Activated CD8-positive, alpha-beta memory T cell treated with anti-CD3 and anti-CD28 coated beads for 4 hours (primary cell): Measurements from ENCODE around the gene PNMA6E.

ENCODE experiments used
- DNase-seq, 2 donors: peaks; one replicate each; pipeline ENCODE4 v3.0.0-alpha.2; 2020; ENCODE audit warnings: low read depth in 2 of 2

PNMA6E gene

DNA sequence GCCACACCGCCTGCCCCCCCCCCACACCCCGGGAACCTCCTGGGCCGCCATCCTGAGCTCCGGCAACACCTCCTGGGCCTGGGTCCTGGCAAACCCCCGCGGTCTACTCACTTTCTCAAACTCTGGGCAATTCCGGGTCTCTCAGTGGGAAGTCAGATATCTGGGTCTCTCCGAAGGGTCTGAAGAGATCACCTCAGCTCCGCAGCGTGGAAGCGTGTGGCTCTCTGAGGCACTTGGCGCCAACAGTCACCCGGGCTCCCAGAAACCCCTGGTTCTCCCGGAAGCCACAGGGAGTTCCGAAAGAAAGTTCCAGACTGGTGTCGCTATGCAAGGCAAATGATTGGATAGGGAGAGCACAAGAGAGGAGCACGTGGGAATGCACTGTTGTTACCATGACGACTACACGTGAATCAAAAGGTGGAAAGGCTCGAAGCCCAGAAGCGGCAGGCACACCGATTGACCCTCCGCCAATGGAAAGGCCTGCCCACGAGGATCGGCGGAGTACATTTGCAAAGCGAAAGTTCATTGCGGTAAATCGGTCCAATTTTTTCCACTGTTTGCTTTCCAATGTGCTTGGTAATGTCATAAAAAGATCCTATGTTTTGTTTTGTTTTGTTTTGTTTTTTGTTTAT, at the start of gene PNMA6E:
TSS of gene PNMA6E (minus strand) at position 218 of the 632 bp plus-strand sequence. CDS start 2,501 bp downstream, outside the sequence.
- no peak for DNase-seq

DNA sequence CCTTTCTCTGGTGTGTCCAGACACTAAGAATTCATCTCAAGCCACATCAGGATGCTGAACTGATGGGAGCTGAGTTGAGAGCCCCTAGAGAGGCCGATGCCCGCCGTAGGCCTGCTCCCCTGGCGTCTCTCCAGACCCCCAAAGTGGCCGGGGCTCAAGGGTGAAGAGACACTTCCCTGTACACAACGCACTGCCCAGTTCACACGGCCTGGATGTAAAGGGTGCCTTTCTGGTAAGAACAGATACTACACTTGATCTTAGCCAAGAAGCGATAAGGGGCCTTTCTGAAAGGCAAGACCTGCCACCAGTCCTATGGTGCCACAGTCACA, 49.8 kb upstream of the PNMA6E start:
- DNase-seq: no peak

- no peak for DNase-seq
Observed at GRCh38 chrX:153450114-153450948, 49.2 kb upstream of the PNMA6E start.

DNA sequence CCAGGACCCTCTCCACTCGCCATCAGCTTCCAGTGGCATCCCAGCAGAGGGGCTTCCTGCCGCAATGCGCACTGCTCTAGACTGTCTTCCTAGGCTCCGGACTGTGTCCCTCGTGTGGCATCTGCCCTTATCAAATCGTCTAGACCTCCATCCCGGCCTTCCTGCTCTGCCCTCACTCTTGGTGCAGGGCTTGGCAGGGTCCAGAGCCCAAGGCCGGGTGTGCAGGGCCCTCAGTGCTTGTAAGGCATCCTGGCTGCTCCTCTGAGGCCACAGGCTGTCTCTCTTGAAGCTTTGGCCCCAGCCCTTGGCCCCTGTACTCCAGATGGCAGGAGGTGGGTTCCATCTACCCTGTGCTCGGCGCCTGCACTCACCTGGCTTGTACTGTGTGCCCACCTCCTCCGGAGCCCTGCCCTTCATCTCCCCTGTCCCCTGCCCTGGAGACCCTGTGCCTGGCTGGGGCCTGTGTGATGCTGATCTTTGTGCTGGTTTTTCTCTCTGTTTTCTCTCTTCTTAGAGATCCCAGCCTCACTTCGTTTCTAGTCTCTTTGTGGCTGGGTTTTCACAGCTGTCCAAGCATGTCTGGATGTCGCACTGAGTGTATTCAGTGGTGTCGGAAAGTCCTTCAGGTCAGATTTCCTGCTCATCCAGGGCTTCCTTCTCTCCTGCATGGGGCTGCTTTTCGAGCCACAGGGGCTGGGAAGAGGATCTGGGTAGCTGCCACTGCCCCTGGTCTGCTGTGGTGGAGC, 48.4 kb upstream of the PNMA6E start:
- no peak for DNase-seq

- DNase-seq: no peak
Observed at GRCh38 chrX:153448556-153449367, 47.6 kb upstream of the PNMA6E start.

GRCh38 chrX:153447581-153447960, 46.4 kb upstream of the PNMA6E start:
- no peak for DNase-seq

- no peak for DNase-seq
Observed at GRCh38 chrX:153446950-153447580, 45.9 kb upstream of the PNMA6E start.

GRCh38 chrX:153446636-153446936, 45.4 kb upstream of the PNMA6E start:
- DNase-seq: no peak

GRCh38 chrX:153445856-153446635, 44.9 kb upstream of the PNMA6E start, which contains the start of gene TREX2:
TREX2 (minus strand) TSS chrX:153446056; CDS start chrX:153445430, 626 bp downstream.
- no peak for DNase-seq

GRCh38 chrX:153445106-153445855, 44.1 kb upstream of the PNMA6E start:
- DNase-seq: no peak

DNA sequence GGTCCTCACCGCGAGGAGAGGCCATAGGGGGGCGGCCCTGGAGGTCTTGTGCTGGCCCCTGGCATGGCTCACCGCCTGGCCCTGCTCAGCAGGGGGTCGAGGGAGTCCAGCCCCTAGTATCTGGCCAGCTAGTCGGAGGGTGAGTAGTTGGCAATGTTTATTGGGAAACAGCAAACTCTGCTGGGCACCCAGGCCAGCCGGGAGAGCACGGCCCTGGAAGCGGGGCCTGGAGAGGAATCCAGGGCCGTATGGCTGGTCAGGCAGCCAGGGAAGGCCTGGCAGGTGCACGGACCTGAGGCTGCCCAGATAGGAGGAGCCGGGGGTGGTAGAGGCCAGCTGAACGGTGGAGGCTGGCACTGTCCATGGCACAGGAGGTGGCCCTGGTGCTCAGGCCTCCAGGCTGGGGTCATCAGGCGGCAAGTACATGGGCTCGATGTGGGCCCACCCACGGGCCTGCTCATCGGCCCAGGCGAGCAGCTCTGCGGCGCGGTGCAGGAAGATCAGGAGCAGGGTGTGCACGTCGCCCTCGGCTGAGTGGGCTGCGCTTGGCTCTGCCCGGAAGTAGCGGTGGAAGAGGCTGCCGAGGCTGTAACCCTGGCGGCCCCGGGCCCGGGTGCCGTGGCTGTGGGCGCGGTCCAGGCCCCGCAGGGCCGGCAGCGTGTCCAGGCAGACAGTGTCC, 43.3 kb upstream of the PNMA6E start:
- DNase-seq: no peak

DNA sequence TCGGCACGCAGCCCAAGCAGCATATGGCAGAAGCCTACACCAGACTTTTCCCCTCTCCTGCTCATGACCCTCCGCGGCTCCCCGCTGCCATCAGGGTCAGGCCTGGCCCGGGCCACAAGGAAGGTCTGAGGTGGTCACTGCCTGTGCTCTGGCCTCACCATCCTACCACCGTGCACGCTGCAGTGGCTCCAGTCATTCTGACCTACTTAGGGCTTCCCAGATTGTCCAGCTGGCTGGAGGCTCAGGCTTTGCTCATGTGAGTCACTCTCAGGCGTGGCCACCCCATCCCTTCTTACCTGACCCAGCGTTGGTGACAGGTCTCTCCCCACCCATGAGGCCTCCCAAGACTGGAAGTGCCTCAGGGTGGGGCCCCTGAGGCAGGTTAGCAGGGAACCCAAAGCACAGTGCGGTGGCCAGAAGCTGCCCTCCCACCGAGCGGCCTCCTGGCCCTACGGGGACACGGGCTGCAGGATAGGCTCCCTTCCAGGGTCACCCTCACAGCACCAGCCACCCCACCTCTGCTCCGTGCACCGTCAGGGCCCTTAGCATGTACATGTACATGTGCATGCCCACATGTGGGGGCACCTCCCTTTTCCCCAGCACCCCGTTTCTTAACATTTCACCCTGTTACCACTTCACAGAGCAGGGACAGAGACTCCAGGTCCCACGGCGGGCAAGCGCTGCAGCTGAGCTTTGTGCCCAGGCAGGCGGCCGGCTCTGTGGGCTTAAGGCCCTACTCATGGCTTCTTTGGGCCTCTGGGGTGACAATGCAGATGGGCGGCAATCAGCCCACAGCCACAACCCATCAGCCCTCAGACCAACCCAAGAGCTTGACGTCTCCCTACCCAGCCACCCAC, 42.6 kb upstream of the PNMA6E start:
- no peak for DNase-seq

- no peak for DNase-seq
Observed at GRCh38 chrX:153442463-153442862, 41.3 kb upstream of the PNMA6E start.

- DNase-seq: no peak
Observed at GRCh38 chrX:153441981-153442380, 40.8 kb upstream of the PNMA6E start.

DNA sequence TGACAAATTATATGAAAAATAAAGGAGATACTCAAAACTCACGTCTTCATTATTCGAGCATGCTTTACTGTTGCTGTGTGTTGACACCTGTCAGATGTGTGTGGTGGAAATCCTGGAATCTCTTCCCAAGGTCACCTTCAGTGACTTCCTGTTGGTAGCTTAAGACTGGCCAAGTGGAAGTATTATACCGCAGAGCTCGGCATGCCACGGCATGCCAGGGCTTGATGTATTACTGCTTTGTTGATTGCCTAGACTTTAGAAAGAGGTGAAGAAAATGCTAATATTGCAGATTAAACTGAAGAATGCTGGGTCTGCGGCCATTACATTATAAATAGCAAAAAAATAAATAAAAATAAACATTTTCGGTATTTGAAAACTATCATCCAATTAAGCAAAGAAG, 40.1 kb upstream of the PNMA6E start:
- DNase-seq: no peak

DNA sequence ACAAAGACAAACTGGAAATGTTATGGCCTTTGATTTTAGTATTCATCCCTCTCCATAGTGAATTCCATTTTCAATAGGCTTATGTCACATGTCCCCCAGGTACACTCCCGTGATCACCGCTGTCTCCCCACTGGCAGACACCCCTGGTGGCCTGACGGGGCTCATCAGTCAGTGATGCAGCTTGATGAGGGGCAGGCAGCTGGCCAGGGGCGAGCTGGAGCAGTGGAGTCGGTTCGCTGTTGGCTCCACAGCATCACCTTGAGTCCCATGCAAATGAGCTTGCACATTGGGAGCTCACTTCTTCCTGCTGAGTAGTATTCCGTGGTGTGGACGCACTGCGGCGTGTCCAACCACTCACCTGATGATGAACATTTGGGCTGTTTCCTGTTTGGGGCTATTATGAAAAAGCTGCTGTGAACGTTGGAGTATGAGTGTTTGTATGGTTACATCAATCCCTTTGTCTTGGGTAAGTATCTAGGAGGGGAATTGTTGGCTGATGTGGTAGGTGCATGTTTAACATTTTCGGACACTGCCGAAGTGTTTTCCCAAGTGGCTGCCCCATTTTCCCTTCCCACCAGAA, 39.5 kb upstream of the PNMA6E start:
- DNase-seq: no peak

- no peak for DNase-seq
Observed at GRCh38 chrX:153439977-153440376, 38.8 kb upstream of the PNMA6E start.

DNA sequence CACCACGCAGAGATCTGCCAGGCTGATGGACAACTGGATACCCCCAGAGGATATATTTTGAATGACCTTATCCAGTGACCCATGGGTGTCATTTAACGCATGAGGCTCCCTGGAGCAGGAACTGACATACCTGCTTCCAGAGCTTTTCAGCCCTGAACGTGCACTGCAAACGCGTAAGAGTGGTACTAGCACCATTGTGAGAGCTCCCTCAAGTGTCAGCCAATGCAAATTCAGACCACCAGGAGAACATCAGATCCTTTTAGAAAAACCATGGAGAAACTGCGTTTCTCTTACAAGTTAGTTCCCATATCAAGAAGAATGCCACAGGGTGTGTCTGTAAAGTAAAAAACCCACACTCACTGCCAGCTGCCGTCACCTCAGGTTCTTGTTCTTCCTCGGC, 37.4 kb upstream of the PNMA6E start:
- DNase-seq: no peak
